Activated CD4-positive, alpha-beta T cell treated with anti-CD3 and anti-CD28 coated beads, Interleukin-2, Interleukin-4, amounts not matched to agents 100 ng/mL and 50 ng/mL, durations not matched to agents 16 hours and 8 hours (primary cell): Measurements from ENCODE around the gene SLC30A1.
"Not testable (repeated sequence)": the region's sequence is repeated elsewhere in the genome, so short reads cannot be mapped to it uniquely, and the experiment has no call there.

ENCODE experiments used
- DNase-seq: peaks from one replicate; pipeline ENCODE4 v3.0.0-alpha.2; 2020; ENCODE audit warnings: low spot score

The SLC30A1 gene, protein sequence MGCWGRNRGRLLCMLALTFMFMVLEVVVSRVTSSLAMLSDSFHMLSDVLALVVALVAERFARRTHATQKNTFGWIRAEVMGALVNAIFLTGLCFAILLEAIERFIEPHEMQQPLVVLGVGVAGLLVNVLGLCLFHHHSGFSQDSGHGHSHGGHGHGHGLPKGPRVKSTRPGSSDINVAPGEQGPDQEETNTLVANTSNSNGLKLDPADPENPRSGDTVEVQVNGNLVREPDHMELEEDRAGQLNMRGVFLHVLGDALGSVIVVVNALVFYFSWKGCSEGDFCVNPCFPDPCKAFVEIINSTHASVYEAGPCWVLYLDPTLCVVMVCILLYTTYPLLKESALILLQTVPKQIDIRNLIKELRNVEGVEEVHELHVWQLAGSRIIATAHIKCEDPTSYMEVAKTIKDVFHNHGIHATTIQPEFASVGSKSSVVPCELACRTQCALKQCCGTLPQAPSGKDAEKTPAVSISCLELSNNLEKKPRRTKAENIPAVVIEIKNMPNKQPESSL

DNA sequence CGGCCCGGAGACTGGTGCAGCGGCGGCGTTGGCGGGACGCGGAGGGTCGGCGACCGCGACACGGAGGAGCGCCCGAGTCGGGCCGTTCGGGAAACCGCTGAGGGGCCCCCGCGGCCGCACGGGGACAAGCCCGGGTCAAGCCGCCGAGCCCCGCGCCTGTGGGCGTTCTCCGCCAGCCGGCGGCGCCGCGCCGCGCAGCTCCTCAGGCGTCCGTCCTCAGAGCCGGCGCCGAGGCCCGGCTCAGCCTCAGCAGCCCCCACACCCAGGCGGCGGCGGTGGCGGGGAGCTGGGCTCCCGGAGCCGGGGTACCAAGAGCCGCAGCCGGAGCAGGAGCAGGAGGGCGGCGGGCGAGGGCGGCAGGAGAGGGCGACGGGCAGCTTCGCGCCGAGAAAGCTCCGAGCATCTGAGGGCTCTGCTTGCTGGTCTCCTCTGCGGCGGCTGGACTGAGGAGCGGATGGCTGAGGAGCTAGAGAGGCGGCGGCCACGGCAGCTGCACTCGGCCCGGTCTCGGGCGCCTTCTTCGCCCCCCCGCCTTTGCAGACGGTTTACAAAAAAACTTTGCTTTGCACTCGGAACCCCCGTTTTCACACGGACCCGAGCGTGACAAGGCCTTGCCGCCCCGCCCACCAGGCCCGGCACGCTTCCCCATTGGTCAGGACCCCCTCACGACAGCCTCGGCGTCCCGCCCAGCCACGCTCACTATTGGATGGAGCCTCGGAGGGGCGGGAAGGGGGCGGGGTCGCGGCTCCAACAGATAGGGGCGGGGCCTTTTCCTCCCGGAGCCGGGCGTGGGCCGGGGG lies at the start of gene SLC30A1:
Gene SLC30A1, minus strand, starts transcription at position 522 of the 800 bp plus-strand sequence. CDS start 549 bp downstream, outside the sequence.
- peak; percentile 99 for DNase-seq

DNA sequence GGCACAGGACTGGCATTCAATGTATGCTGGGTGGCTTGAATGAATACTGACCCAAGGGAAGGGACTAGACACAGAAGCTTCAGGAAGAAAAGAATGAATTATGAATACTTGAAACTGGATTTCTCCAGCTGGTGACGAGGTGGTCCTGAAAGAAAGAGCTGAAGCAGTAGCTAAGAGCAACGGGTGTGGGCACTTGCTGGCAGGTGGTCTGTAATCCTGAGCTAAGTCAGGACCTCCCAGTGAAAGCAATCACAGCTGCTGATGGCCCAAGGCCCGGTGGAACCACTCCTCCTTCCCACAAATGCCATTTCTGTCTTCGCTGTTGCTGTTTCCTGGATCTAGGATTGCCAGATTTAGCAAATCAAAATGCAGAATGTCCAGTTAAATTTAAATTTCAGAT lies 49.5 kb upstream of the SLC30A1 start:
- DNase-seq: no peak

DNA sequence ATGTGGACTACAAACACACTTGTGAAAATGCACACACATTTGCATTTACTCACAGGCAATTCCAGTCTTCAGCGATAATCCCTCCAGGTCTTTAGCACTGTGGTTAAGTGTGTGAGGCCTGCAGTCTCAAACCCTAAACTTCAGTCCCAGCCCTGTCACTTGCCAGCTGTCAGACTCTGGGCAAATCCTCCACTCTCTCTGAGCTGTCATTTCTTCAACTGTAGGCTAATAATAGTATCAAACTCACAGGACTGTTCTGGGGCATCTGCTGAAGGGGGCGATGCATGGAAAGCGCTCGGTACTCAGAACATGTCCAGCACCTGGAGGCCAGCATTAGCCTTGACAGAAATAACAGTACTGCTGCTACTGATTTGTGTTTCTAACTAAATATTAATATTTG lies 48.3 kb upstream of the SLC30A1 start:
- DNase-seq: no peak

DNA sequence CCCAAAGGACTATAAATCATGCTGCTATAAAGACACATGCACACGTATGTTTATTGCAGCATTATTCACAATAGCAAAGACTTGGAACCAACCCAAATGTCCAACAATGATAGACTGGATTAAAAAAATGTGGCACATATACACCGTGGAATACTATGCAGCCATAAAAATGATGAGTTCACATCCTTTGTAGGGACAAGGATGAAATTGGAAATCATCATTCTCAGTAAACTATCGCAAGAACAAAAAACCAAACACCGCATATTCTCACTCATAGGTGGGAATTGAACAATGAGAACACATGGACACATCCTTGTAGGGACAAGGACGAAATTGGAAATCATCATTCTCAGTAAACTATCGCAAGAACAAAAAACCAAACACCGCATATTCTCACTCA lies 46.9 kb upstream of the SLC30A1 start:
- DNase-seq: not testable (repeated sequence)

DNA sequence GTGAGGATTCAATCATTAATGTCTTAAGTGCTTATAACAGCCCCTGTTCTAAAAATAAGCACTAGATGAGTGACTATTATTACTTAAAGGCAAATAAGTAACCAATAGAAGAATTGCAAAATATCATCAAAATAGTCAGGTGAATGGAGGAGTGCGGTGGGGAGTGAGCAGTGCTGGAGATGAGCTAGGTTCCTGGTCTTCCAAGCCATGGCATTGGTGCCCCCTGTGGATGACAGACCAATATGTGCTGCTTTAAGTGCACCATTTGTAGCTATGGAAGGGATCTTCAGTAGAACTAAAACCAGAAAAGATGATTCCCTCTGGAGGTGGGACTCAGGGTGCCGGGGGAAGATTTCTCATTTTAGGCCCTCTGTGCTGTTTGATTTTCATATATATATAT lies 46.1 kb upstream of the SLC30A1 start:
- no peak for DNase-seq

DNA sequence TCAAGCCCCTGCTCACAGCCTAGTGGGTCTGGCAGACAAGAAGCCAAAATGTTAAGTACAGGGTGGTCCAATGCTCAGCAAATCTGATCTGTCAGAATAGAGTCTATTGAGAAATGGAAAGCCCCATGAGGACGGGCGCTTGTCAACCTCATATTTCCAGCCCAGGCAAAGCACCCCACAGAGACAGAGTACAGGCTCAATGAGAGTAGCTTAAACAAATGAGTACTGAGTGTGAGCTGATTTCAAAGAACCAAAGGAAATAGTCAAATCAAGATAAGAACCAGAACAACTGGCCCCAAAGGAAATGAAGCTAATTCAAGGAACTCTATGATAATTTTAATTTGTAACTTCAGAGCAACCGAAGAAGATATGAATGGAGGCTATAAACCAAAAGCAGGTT lies 44.6 kb upstream of the SLC30A1 start:
- no peak for DNase-seq

DNA sequence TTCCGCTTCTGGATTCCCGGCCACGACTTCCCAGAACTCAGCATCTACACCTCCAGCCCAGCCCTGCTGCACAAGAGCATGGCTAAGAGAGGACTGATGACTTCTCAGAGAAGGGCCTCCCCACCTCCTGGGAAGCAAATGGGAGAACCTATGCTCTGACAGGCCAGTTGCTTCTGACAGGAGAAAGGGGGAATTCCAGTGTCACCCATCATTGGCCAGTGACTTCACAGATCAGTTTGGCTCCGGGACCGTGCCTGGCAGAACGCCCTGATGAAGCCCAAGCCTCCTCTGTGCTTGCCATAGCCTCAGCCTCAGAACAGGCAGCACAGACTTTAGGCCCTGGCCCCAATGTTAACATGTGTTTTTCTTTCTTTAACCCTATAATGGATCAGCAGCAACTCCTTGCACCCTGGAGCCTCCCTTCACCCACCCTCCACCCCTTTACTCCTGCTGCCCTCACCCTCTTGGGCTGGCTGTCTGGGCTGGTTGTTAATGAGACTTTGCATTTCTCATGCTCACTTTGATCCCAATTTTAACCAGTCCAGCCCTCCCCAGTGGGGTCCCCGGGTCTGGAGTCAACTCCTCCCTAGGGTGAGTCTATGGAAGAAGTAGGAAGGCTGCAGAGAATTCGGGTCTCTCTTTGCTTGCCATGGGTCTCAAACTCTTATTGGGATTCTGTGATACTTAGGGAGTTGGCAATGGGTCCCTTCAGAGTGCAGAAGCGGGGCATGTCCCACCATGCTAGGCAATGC lies 42.7 kb upstream of the SLC30A1 start:
- DNase-seq: no peak

DNA sequence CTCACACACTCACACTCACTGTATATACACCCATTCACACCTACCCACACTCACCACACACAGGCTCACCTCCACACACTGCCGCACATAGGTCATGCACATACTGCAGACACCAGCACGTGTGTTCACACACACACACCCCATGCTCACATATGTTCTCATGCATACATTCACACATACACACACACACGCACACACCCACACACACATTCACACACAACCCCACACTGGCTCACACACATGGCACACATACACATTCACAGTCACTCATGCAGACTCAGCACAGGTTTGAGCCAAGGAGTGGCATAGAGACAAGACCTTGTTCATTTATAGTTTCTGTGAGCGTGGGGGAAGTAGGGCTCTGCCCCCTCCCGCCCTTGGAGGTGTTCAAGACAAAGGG lies 41.1 kb upstream of the SLC30A1 start:
- DNase-seq: no peak

DNA sequence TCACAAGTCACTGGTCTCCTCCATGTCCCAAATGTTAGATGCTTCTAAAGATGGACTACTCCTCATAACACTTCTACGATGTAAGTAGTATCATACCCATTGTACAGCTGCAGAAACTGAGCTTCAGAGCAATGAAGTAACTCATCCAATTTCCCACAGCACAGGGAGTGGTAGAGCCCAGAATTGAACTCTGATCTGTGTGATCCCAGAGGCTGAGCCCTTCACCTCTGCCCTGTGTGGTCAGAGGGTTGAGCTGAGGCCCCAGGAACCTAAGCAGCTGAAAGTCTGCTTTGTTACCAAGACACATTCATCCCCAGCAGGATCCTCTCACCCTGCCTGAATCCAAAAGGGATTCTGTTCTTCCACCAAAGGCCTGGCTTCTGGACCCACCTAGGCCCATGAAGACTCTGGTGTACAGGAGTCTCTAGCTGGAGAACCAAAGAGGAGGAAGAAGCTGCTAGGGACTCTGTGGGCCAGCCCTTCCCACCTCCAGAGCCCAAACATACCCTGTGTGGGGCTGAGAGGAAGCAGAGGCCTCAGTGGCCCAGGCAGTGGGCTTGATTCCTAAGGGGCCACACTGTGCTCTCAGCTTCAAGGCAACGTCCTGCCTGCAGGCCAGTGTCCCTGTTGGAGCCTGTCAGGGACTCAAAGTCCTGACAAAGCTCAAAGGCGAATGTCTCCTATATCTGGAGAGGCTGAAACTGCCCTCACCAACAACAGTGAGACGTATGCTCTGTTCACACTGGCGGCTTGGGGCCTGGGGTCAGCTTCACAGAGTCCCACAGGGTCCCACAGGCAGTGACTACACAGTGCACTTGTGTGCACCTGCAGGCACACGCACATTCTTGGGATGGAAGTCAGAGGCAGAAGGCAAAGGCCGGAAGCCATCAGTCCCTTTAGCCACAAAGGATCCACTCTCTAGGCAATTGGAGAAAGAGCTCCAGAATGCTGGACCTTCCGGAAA lies 40.4 kb upstream of the SLC30A1 start:
- DNase-seq: no peak

DNA sequence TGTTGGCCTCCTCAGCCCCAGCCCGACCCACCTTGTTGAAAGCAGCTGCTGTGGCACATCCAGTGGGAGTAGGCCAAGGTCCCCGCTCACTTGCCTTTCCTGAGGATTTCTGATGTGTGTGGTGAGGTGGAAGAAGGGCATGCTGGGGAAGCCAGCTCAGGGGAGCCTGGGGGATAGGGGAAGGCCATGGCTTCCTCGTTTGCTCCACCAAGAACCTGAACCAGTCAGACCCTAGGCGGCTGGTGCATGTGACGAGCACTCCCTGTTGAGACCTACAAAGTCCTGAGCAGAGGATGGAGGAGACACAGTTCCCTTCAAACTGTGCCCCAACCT lies 38.0 kb upstream of the SLC30A1 start:
- DNase-seq: no peak

DNA sequence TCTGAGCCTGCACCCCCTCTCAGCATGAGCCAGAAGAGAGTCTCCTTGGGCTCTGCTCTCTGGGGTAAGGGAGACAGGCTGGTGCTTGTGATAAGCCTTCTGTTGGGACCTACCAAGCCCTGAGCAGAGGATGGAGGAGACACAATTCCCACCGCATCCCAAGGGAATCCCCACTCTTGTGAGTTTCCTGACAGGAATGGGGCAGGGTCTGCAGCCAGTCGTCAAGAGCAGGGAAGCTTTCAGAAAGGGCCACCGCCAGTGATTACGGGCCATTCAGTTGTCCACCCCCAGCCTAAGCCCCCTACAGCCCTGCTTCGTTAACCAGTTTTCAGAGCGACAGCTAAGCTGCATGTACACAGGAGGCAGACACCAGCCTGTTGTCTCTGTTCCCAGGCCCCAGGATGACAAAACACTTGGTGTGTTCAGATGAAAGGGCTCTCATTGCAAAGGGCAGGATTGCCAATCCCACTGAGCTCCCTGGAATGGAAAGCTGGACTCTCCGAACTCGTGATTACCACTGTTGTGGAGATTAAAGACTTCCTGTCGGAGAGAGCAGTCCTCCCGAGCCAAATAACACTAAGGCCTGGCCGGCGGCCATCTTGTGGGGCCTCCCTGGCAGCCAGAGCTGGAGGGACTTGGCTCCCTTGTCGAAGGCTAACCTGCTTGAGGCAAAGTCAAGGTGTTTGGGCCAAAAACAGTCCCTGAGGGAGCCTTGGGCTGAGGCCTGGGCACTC lies 37.4 kb upstream of the SLC30A1 start:
- DNase-seq: no peak

DNA sequence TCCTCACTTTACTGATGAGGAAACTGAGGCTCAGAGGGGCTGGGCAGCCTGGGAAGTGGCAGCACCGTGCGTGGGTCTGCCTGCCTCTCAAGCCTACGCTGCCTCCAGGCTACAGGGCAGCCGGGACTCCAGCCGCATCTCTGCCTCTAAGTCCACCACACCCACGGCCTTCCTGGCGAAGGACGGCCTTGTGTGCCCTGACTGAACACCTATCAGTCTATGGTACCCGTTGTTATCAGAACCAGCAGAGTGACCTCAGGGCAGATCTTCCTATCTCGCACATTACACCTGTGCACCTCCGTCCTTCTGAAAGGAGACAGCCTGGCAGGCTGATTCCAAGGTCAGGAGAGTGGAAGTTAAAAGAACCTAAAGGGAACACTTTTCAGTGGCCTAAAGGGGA lies 35.7 kb upstream of the SLC30A1 start:
- no peak for DNase-seq

DNA sequence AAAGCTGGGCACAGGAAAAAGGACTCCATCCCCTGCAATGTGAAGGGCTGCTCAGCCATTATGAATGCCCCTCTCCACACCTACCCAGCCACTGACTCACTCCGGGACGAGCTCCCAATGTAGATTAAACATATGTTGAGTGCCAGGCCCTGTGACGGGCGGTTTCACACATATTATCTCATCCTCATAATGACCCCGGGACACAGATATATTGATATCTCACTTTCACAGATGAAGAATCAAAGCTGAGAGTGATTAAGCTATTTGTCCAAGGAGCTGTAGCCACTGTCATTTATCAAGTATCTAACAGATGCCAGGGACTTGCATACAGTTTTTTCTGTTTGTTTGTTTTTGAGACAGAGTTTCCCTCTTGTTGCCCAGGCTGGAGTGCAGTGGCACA lies 35.0 kb upstream of the SLC30A1 start:
- DNase-seq: no peak

DNA sequence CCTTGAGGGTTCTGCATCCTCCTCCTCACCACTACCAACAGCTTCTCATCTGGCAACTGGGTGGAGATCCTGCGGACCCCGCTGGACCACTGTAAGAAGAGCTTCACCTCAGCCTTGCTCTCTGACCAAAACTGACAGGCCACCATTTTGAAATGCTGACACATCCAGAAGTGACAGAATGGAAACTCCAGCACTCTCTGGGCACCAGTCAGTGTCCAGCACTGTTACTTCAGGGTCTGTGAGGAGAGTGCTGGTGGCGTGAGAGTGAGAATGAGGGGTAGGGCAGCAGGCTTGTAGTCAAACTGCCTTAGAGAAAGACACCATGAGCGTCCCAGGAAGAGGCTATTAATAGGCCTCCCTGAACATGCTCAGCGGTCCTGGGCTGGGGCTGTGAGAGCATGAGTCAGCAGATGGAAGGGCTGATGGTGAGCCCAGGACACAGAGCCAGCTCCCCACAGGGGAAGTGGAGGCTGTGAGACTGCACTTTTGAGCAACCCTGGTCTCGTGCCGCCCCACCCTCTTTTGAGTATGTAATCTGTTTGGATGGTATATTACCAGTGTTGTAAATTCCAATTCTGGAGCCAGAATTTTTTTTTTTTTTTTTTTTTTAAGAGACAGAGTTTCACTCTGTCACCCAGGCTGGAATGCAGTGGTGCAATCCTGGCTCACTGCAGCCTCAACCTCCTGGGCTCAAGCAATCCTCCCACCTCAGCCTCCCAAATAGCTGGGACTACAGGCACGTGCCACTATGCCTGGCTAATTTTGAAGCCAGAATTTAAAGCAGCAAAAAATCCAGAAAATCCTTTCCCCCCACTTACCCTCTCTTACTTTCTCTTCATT lies 34.4 kb upstream of the SLC30A1 start:
- peak; percentile 23 for DNase-seq

DNA sequence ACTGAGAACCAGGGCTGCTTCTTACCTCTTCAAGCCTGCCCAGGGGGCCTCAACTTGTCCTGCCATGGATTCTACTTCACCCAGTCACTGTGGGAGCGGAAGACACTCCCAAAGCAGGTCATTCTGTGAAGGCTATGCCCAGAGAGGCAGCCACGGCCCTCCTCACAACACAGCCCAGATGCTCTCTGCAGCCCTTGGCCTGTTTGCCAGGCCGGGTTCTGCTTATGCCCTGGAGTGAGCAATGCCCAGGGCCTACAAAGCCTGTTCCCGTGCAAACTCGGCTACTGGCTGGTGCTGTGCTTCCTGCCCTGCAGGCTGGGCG lies 33.8 kb upstream of the SLC30A1 start:
- no peak for DNase-seq

DNA sequence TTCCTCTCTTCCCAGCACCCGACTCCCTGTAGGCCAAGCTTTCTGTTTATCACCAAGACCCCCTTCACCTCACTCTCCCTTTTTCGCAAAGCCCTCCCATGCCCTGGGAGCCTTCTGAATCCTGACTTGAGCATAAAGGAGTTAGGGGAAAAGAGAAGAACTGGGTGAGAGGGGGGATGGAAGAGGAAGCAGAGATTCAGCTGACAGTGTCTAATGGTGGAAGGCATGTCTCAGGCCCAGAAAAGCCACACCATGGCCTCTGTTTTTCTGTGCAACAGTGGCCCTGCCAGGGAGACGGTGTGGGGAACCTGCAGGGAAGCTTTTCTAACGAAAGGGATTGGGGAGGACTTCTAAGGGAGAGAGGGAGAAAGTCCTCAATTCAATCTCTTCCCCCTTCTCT lies 32.9 kb upstream of the SLC30A1 start:
- DNase-seq: no peak

DNA sequence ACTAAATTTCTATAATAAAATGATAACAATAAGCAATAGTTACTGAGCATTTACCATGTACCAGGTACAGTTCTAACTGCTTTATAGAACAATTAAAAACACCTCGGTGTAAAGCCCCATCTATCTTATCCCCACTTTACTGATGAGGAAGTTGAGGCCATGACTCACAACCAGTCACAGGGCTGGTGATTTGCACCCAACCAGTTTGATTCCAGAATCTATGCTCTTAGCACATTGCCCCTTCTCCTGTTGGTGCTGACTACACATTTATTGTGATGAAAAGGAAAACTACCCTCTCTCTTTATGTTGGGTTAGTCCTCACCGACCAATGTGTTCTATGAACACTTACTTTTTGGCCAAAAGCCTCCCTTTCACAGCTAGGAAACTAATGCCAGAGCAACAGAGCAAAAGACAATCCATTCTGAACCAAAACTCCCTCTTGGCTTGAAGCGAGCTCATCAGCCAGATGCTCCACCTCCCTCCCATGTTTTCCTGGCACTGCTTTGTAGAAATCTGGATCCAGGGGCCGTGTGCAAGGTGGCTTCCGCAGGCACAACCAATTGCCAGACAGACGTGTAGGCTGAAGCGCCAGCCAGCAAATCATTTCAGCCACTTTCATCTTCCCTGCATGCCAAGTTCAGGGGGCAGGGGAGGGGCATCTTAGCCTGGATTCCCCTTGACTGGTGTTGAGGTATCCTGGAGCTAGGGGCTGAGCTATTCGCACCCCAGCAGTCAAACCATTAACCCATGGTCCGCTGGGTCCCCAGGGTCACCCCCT lies 32.0 kb upstream of the SLC30A1 start:
- DNase-seq: no peak

DNA sequence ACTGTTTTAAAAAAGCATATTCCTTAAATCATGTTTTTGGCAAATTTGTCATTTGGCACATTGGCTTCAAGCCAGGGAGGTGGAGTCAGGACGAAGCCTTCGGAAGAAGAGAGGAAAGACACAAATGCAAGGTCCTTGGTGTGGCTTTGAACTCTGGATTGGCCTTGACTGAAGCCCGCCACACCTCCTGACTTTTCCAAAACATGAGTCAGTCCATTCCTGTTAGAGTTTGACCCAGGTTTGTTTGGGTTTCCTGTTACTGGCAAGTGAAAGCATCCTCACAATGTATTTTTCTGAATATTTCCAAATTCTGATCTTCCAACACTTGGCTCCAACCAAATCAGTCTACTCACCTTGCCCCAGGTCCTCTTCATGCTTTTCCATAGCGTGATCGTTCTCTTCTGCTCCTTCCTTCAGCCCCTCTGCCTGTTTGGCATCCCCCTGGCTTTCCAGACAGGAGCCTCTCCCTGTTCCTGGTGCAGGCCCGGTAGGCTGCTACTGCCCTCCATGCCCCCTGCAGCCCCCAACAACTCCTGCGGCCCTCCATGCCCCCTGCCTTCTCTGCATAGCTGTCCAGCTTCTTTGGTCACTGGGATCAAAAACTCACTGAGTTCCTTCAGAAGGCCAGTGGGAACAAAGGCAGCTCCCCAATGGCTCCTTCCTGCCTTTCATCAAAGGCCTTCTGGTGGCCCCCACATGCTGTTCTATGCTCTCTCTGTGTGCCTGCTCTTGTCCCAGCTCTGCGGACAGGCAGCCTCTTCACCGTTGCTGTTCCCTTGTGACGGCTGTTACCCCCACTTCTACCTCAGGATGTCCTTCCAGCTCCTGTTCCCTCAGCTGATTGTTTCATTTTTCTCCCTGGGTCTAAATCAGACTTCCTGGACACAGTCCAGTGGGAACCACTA lies 30.4 kb upstream of the SLC30A1 start:
- no peak for DNase-seq
